ENCODE measurements around the gene CNTNAP2.

Gene CNTNAP2

DNA sequence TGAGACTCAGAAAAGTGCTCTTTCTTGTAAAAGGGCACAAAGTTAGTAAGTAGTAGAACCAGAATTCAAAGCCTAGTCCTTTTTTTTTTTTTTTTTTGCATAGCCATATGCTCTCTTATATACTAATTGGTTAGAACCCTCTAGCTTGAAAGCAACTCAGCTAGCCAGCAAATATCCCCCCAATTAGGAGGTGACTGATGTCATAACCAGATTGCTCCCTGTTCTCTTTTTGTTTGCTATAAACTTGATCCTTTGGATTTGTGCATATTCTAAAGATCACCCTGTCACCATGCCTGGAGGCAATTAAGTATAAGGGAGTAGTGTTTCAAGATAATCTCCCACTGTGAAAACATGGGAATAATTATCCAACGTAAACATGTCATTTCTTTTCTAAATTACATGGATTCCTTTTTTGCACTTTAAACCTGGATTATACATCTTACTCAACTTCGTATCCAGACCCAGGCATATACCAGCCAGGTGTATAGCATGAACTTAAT is 963.4 kb downstream of the CNTNAP2 start:
- Histone ChIP-seq H3K4me2 (ENCODE audit: low read depth, low read length, poor library complexity, severe bottlenecking) (no peak overlapping the region), H3F3A (ENCODE audit: insufficient read depth) (no peaks in the 10 kb centered on the region)
- TF ChIP-seq EZH2phosphoT487 (conservative IDR thresholded peaks at IDR 0.05; ENCODE audit: low read length), result no peak
- TF ChIP-seq, protein P1, sequence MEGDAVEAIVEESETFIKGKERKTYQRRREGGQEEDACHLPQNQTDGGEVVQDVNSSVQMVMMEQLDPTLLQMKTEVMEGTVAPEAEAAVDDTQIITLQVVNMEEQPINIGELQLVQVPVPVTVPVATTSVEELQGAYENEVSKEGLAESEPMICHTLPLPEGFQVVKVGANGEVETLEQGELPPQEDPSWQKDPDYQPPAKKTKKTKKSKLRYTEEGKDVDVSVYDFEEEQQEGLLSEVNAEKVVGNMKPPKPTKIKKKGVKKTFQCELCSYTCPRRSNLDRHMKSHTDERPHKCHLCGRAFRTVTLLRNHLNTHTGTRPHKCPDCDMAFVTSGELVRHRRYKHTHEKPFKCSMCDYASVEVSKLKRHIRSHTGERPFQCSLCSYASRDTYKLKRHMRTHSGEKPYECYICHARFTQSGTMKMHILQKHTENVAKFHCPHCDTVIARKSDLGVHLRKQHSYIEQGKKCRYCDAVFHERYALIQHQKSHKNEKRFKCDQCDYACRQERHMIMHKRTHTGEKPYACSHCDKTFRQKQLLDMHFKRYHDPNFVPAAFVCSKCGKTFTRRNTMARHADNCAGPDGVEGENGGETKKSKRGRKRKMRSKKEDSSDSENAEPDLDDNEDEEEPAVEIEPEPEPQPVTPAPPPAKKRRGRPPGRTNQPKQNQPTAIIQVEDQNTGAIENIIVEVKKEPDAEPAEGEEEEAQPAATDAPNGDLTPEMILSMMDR (IDR thresholded peaks at IDR 0.05; ENCODE audit: insufficient read depth, low read length, poor library complexity, severe bottlenecking), result no peak

DNA sequence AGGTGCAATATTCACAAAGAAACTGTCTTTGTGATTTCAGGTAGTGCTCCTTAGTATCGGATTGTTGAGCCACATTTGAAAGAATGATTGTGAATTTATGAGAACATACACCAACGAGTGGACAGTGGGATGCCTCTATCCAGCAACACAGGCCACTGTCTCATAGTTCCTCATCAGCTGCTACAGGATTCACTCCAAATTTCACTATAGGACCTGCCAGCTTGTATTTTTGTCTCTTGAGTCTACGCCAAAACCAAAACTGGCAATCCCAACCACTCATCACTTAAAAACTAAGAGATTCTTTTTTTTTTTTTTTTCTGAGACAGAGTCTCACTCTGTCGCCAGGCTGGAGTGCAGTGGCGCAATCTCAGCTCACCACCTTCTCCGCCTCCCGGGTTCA is 964.5 kb downstream of the CNTNAP2 start:
- H3K9me3 ChIP-seq (ENCODE audit: insufficient read depth, low read length), result no peaks in the 10 kb centered on the region
- no peaks in the 10 kb centered on the region for H3F3A ChIP-seq (ENCODE audit: insufficient read depth)
- no peak overlapping the region for H3K4me2 ChIP-seq (ENCODE audit: low read depth, low read length, poor library complexity, severe bottlenecking)
- no peaks in the 10 kb centered on the region for H4K20me1 ChIP-seq (ENCODE audit: low read depth, low read length)
- H3K36me3 ChIP-seq (ENCODE audit: low read length), result no peaks in the 10 kb centered on the region
- H3K27ac ChIP-seq (ENCODE audit: low read depth, low read length), result no peak overlapping the region
- H3K27me3 ChIP-seq (ENCODE audit: low read length), result no peaks in the 10 kb centered on the region
- no peak for TF ChIP-seq EZH2phosphoT487 (conservative IDR thresholded peaks at IDR 0.05; ENCODE audit: low read length)
- TF ChIP-seq, protein P1 (IDR thresholded peaks at IDR 0.05; ENCODE audit: insufficient read depth, low read length, poor library complexity, severe bottlenecking), result no peak
- no peak overlapping the region for H2AFZ ChIP-seq (ENCODE audit: low read depth, low read length, severe bottlenecking)
- no peak overlapping the region for H3K4me3 ChIP-seq (ENCODE audit: insufficient read depth, low read length, poor library complexity, severe bottlenecking)
- no peaks in the 10 kb centered on the region for H3K79me2 ChIP-seq (ENCODE audit: insufficient read depth, low read length)
- no peaks in the 10 kb centered on the region for H3K9me2 ChIP-seq (replicated peaks; ENCODE audit: insufficient read depth, low read length)
- H3K9ac ChIP-seq (ENCODE audit: low read length), result no peak overlapping the region

More for the DNA sequence above, 963.4 kb downstream of the CNTNAP2 start:
- no peaks in the 10 kb centered on the region for H3K9me3 ChIP-seq (ENCODE audit: insufficient read depth, low read length)
- no peak overlapping the region for H2AFZ ChIP-seq (ENCODE audit: low read depth, low read length, severe bottlenecking)
- H3K79me2 ChIP-seq (ENCODE audit: insufficient read depth, low read length), result no peaks in the 10 kb centered on the region
- H3K9me2 ChIP-seq (replicated peaks; ENCODE audit: insufficient read depth, low read length), result no peaks in the 10 kb centered on the region
- H3K4me3 ChIP-seq (ENCODE audit: insufficient read depth, low read length, poor library complexity, severe bottlenecking), result no peak overlapping the region
- no peak overlapping the region for H3K9ac ChIP-seq (ENCODE audit: low read length)
- H4K20me1 ChIP-seq (ENCODE audit: low read depth, low read length), result no peaks in the 10 kb centered on the region
- no peak overlapping the region for H3K27ac ChIP-seq (ENCODE audit: low read depth, low read length)
- H3K36me3 ChIP-seq (ENCODE audit: low read length), result no peaks in the 10 kb centered on the region
- H3K27me3 ChIP-seq (ENCODE audit: low read length), result no peaks in the 10 kb centered on the region

DNA sequence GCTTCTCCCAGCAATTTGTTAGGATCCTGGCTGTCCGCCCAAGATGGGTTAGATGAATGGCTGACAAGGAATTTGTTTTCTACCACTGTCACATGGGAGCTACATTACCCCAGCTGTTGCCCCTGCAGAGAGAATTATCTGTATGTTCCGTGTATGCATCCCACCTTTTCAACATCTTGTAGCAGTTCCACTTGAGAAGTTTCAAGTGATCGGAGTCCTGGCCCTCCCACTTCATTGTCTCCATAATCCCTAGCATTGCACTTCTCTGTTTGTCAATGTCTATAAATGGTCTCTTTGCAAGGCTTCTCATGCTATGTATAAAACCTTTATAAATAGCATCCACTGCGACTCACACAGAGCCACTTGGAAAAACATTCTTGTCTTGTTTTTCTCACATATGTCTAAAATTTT is 972.5 kb downstream of the CNTNAP2 start:
- Histone ChIP-seq H3K9ac (ENCODE audit: low read length) (no peak overlapping the region), H2AFZ (ENCODE audit: low read depth, low read length, severe bottlenecking) (no peak overlapping the region), H3K27me3 (ENCODE audit: low read length) (no peaks in the 10 kb centered on the region), H3K9me2 (replicated peaks; ENCODE audit: insufficient read depth, low read length) (no peaks in the 10 kb centered on the region), H3F3A (ENCODE audit: insufficient read depth) (no peaks in the 10 kb centered on the region), H3K27ac (ENCODE audit: low read depth, low read length) (no peak overlapping the region), H3K79me2 (ENCODE audit: insufficient read depth, low read length) (no peaks in the 10 kb centered on the region), H3K9me3 (ENCODE audit: insufficient read depth, low read length) (no peaks in the 10 kb centered on the region), H4K20me1 (ENCODE audit: low read depth, low read length) (no peaks in the 10 kb centered on the region), H3K36me3 (ENCODE audit: low read length) (no peaks in the 10 kb centered on the region), H3K4me3 (ENCODE audit: insufficient read depth, low read length, poor library complexity, severe bottlenecking) (no peak overlapping the region), H3K4me2 (ENCODE audit: low read depth, low read length, poor library complexity, severe bottlenecking) (peak overlapping the region; percentile 30)
- TF ChIP-seq EZH2phosphoT487 (conservative IDR thresholded peaks at IDR 0.05; ENCODE audit: low read length), result no peak
- TF ChIP-seq, protein P1 (IDR thresholded peaks at IDR 0.05; ENCODE audit: insufficient read depth, low read length, poor library complexity, severe bottlenecking), result no peak
